SK-N-SH treated with all-trans-retinoic acid at 6 μM for 48 hours (cell line): Measurements from ENCODE around the gene PARP11.

Experiments
- ATAC-seq: fragments of 200-7000 bp; cut with Tn5 transposase; 3 replicates; pipeline ENCODE4 v1.9.1; 2020; ENCODE audit warnings: mild to moderate bottlenecking, moderate library complexity
- ARNTL ChIP-seq: fragments of 450-650 bp; formaldehyde crosslinking; IDR thresholded peaks from 2 replicates; pipeline ENCODE4 v1.5.0; 2020; ENCODE audit warnings: low read depth, mild to moderate bottlenecking, moderate library complexity, borderline replicate concordance
- BACH2 ChIP-seq: fragments of 250-450 bp; sonication (Bioruptor Pico); IDR thresholded peaks from 2 replicates; pipeline ENCODE4 v1.9.0; 2021; ENCODE audit warnings: mild to moderate bottlenecking, borderline replicate concordance
- CSDC2 ChIP-seq: fragments of 250-450 bp; sonication (Bioruptor Pico); IDR thresholded peaks from 2 replicates; pipeline ENCODE4 v1.5.0; 2020; ENCODE audit warnings: mild to moderate bottlenecking, moderate library complexity
- ESRRG ChIP-seq: fragments of 250-450 bp; sonication (Bioruptor Pico); IDR thresholded peaks from 2 replicates; pipeline ENCODE4 v1.6.1; 2021; ENCODE audit warnings: mild to moderate bottlenecking
- GLIS3 ChIP-seq: fragments of 250-450 bp; sonication (Bioruptor Pico); IDR thresholded peaks from 2 replicates; pipeline ENCODE4 v1.5.0; 2020; ENCODE audit warnings: mild to moderate bottlenecking, moderate library complexity
- ISL1 ChIP-seq: fragments of 250-450 bp; sonication (Bioruptor Pico); IDR thresholded peaks from 2 replicates; pipeline ENCODE4 v2.1.2; 2022; ENCODE audit warnings: mild to moderate bottlenecking, moderate library complexity
- PPARA ChIP-seq: fragments of 250-450 bp; sonication (Bioruptor Pico); IDR thresholded peaks from 2 replicates; pipeline ENCODE4 v1.5.0; 2020; ENCODE audit warnings: mild to moderate bottlenecking, borderline replicate concordance
- RARB ChIP-seq: fragments of 250-450 bp; sonication (Bioruptor Pico); IDR thresholded peaks from 2 replicates; pipeline ENCODE4 v1.8.0; 2021; ENCODE audit warnings: mild to moderate bottlenecking, moderate library complexity
- SNAI2 ChIP-seq: fragments of 250-450 bp; sonication (Bioruptor Pico); IDR thresholded peaks from 2 replicates; pipeline ENCODE4 v1.5.0; 2020; ENCODE audit warnings: mild to moderate bottlenecking, moderate library complexity
- TCF4 ChIP-seq: fragments of 250-450 bp; sonication (Bioruptor Pico); IDR thresholded peaks from 2 replicates; pipeline ENCODE4 v1.8.0; 2021; ENCODE audit warnings: mild to moderate bottlenecking, moderate library complexity, borderline replicate concordance
- TOX ChIP-seq: fragments of 250-450 bp; sonication (Bioruptor Pico); IDR thresholded peaks from 2 replicates; pipeline ENCODE4 v1.8.0; 2021; ENCODE audit warnings: mild to moderate bottlenecking, moderate library complexity, borderline replicate concordance
- ZC3H10 ChIP-seq: fragments of 250-450 bp; sonication (Bioruptor Pico); IDR thresholded peaks from 2 replicates; pipeline ENCODE4 v1.5.1; 2021; ENCODE audit warnings: mild to moderate bottlenecking, moderate library complexity
- ZFP3 ChIP-seq: fragments of 250-450 bp; sonication (Bioruptor Pico); IDR thresholded peaks from 2 replicates; pipeline ENCODE4 v1.5.0; 2020; ENCODE audit warnings: mild to moderate bottlenecking, moderate library complexity
- ZFP30 ChIP-seq: fragments of 450-650 bp; formaldehyde crosslinking; IDR thresholded peaks from 2 replicates; pipeline ENCODE4 v1.5.0; 2022; ENCODE audit warnings: mild to moderate bottlenecking, moderate library complexity
- ZNF565 ChIP-seq: fragments of 450-650 bp; formaldehyde crosslinking; conservative IDR thresholded peaks from 2 replicates; pipeline ENCODE4 v1.5.0; 2020; ENCODE audit warnings: low read depth, mild to moderate bottlenecking, moderate library complexity
- ZNF70 ChIP-seq: fragments of 450-650 bp; formaldehyde crosslinking; IDR thresholded peaks from 2 replicates; pipeline ENCODE4 v1.5.0; 2020; ENCODE audit warnings: mild to moderate bottlenecking, moderate library complexity
- ZNF8 ChIP-seq: fragments of 450-650 bp; formaldehyde crosslinking; IDR thresholded peaks from 2 replicates; pipeline ENCODE4 v1.5.0; 2020; ENCODE audit warnings: mild to moderate bottlenecking, moderate library complexity
- TF ChIP-seq, protein P1 (sequence below): fragments of 250-450 bp; sonication (Bioruptor Pico); IDR thresholded peaks from 2 replicates; pipeline ENCODE4 v1.5.1; 2020; ENCODE audit warnings: low read depth, mild to moderate bottlenecking, moderate library complexity
- TF ChIP-seq, protein P2 (sequence below): fragments of 250-450 bp; sonication (Bioruptor Pico); IDR thresholded peaks from 2 replicates; pipeline ENCODE4 v1.5.1; 2021; ENCODE audit warnings: mild to moderate bottlenecking, moderate library complexity
- TF ChIP-seq, protein P3 (sequence below): fragments of 250-450 bp; sonication (Bioruptor Pico); IDR thresholded peaks from 2 replicates; pipeline ENCODE4 v1.8.0; 2020; ENCODE audit warnings: mild to moderate bottlenecking, moderate library complexity, borderline replicate concordance
- TF ChIP-seq, protein P4 (sequence below): fragments of 250-450 bp; sonication (Bioruptor Pico); IDR thresholded peaks from 2 replicates; pipeline ENCODE4 v1.5.0; 2020; ENCODE audit warnings: mild to moderate bottlenecking, moderate library complexity
- TF ChIP-seq, protein P5 (sequence below): fragments of 250-450 bp; sonication (Bioruptor Pico); IDR thresholded peaks from 2 replicates; pipeline ENCODE4 v1.8.0; 2021; ENCODE audit warnings: low read depth, mild to moderate bottlenecking, moderate library complexity, borderline replicate concordance

PARP11 gene

DNA sequence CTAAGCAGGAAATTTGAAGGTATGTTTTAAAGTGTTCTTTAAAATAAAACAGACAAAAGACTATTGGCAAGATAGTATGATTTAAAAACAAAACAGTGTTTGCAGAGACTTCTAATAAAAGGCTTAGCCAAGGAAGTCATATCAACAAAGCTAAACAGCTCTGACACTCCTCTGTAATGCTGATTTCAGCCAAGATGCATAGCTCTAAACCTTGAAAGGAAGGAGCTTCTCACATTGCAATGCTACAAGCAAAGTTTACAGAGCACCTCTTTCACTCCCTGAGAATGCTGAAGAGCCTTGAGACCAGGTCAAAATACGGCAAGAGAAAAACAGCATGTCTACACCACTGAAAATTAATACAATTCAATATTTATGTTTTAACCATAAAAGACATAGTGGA is 51.8 kb downstream of the PARP11 start:
- no peak for ATAC-seq
- TF ChIP-seq TOX (CRISPR knock-in tag) (no peak), ZNF70 (no peak), ZNF565 (CRISPR knock-in tag) (no peak), ESRRG (CRISPR knock-in tag) (no peak), GLIS3 (CRISPR knock-in tag) (no peak), PPARA (CRISPR knock-in tag) (no peak), ZC3H10 (CRISPR knock-in tag) (no peak), ZFP30 (CRISPR knock-in tag) (no peak), ISL1 (CRISPR knock-in tag) (no peak), ZFP3 (CRISPR knock-in tag) (no peak), CSDC2 (CRISPR knock-in tag) (no peak)
- TF ChIP-seq, protein P1, sequence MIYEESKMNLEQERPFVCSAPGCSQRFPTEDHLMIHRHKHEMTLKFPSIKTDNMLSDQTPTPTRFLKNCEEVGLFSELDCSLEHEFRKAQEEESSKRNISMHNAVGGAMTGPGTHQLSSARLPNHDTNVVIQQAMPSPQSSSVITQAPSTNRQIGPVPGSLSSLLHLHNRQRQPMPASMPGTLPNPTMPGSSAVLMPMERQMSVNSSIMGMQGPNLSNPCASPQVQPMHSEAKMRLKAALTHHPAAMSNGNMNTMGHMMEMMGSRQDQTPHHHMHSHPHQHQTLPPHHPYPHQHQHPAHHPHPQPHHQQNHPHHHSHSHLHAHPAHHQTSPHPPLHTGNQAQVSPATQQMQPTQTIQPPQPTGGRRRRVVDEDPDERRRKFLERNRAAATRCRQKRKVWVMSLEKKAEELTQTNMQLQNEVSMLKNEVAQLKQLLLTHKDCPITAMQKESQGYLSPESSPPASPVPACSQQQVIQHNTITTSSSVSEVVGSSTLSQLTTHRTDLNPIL (CRISPR knock-in tag) = no peak
- TF ChIP-seq, protein P2, sequence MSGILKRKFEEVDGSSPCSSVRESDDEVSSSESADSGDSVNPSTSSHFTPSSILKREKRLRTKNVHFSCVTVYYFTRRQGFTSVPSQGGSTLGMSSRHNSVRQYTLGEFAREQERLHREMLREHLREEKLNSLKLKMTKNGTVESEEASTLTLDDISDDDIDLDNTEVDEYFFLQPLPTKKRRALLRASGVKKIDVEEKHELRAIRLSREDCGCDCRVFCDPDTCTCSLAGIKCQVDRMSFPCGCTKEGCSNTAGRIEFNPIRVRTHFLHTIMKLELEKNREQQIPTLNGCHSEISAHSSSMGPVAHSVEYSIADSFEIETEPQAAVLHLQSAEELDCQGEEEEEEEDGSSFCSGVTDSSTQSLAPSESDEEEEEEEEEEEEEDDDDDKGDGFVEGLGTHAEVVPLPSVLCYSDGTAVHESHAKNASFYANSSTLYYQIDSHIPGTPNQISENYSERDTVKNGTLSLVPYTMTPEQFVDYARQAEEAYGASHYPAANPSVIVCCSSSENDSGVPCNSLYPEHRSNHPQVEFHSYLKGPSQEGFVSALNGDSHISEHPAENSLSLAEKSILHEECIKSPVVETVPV (CRISPR knock-in tag) = no peak
- TF ChIP-seq, protein P3, sequence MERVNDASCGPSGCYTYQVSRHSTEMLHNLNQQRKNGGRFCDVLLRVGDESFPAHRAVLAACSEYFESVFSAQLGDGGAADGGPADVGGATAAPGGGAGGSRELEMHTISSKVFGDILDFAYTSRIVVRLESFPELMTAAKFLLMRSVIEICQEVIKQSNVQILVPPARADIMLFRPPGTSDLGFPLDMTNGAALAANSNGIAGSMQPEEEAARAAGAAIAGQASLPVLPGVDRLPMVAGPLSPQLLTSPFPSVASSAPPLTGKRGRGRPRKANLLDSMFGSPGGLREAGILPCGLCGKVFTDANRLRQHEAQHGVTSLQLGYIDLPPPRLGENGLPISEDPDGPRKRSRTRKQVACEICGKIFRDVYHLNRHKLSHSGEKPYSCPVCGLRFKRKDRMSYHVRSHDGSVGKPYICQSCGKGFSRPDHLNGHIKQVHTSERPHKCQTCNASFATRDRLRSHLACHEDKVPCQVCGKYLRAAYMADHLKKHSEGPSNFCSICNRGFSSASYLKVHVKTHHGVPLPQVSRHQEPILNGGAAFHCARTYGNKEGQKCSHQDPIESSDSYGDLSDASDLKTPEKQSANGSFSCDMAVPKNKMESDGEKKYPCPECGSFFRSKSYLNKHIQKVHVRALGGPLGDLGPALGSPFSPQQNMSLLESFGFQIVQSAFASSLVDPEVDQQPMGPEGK (CRISPR knock-in tag) = no peak
- TF ChIP-seq, protein P4, sequence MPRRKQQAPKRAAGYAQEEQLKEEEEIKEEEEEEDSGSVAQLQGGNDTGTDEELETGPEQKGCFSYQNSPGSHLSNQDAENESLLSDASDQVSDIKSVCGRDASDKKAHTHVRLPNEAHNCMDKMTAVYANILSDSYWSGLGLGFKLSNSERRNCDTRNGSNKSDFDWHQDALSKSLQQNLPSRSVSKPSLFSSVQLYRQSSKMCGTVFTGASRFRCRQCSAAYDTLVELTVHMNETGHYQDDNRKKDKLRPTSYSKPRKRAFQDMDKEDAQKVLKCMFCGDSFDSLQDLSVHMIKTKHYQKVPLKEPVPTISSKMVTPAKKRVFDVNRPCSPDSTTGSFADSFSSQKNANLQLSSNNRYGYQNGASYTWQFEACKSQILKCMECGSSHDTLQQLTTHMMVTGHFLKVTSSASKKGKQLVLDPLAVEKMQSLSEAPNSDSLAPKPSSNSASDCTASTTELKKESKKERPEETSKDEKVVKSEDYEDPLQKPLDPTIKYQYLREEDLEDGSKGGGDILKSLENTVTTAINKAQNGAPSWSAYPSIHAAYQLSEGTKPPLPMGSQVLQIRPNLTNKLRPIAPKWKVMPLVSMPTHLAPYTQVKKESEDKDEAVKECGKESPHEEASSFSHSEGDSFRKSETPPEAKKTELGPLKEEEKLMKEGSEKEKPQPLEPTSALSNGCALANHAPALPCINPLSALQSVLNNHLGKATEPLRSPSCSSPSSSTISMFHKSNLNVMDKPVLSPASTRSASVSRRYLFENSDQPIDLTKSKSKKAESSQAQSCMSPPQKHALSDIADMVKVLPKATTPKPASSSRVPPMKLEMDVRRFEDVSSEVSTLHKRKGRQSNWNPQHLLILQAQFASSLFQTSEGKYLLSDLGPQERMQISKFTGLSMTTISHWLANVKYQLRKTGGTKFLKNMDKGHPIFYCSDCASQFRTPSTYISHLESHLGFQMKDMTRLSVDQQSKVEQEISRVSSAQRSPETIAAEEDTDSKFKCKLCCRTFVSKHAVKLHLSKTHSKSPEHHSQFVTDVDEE = no peak

DNA sequence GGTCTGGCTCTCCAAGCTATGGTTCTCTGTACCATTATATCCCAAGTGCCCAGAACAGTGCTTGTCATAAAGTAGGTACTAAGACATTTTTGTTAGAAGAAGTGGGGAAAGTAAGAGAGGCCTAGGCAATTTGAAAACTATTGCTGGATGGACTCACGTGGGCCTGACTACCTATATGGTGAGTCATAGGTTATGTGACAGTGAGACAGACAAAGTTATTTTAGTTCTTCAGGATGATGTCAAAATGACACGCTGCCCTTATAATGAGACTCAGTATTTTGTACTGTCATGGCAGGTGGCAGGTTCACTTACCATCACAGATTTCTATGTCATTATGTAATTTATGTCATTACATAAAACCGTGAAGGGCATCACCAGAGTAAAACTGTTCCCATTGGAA is 53.1 kb downstream of the PARP11 start:
- TF ChIP-seq RARB (CRISPR knock-in tag) (no peak), GLIS3 (CRISPR knock-in tag) (no peak), CSDC2 (CRISPR knock-in tag) (no peak)
- TF ChIP-seq, protein P4 = no peak
- ATAC-seq = no peak

DNA sequence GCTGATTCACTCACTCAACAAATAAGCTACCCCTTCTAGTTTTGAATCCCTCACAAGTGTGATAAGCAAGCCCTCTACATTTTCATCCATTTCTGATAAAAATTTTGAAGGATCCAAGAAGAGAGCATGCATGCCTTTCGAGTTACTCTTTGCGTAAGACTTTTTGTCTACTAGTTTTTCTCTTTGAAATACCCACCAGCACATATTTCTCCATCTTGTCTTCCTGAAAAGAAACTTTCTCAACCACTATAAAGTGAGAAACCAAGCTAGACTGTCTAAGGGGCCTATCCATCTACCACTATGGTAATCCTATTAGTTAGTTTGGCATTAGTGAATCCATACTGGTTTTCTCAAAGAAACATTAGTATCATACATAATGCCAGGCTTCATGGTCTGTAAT is 56.9 kb downstream of the PARP11 start:
- ATAC-seq = no peak
- TF ChIP-seq ESRRG (CRISPR knock-in tag) = no peak
- TF ChIP-seq GLIS3 (CRISPR knock-in tag) = no peak
- no peak for TF ChIP-seq RARB (CRISPR knock-in tag)
- no peak for TF ChIP-seq ZNF70
- TF ChIP-seq ZC3H10 (CRISPR knock-in tag) = no peak
- TF ChIP-seq, protein P1 (CRISPR knock-in tag) = no peak
- TF ChIP-seq, protein P2 (CRISPR knock-in tag) = no peak
- TF ChIP-seq ZNF565 (CRISPR knock-in tag) = no peak
- no peak for TF ChIP-seq TOX (CRISPR knock-in tag)
- no peak for TF ChIP-seq ARNTL (CRISPR knock-in tag)
- TF ChIP-seq SNAI2 = no peak
- TF ChIP-seq ZFP3 (CRISPR knock-in tag) = no peak
- TF ChIP-seq, protein P5, sequence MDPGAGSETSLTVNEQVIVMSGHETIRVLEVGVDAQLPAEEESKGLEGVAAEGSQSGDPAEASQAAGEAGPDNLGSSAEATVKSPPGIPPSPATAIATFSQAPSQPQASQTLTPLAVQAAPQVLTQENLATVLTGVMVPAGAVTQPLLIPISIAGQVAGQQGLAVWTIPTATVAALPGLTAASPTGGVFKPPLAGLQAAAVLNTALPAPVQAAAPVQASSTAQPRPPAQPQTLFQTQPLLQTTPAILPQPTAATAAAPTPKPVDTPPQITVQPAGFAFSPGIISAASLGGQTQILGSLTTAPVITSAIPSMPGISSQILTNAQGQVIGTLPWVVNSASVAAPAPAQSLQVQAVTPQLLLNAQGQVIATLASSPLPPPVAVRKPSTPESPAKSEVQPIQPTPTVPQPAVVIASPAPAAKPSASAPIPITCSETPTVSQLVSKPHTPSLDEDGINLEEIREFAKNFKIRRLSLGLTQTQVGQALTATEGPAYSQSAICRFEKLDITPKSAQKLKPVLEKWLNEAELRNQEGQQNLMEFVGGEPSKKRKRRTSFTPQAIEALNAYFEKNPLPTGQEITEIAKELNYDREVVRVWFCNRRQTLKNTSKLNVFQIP (CRISPR knock-in tag) = no peak
- no peak for TF ChIP-seq BACH2 (CRISPR knock-in tag)
- TF ChIP-seq CSDC2 (CRISPR knock-in tag) = no peak
- TF ChIP-seq PPARA (CRISPR knock-in tag) = no peak
- no peak for TF ChIP-seq ZNF8
- TF ChIP-seq TCF4 (CRISPR knock-in tag) = no peak
